OCI-LY7 (cell line): Measurements from ENCODE around the gene RAB3C. TPM values are rescaled to one million over a fixed set of nuclear protein-coding genes. Genes with fewer than 3 reads are reported as not detected.

Experiments
- BruUV-seq: library from RNA; stranded (reverse); fragments of 400-500 nt; replicated peaks from 2 replicates; lab custom pipeline; 2021; lab: Mats Ljungman, UMichigan
- CTCF ChIA-PET: fragments of 300-600 bp; sonication (Branson Sonifier 250); formaldehyde crosslinking; loops from one replicate; lab custom pipeline; 2022; ENCODE audit warnings: antibody characterized with exemption; ENCODE audit not compliant: unreplicated experiment; lab: Charles Lee
- POLR2A ChIA-PET: fragments of 300-600 bp; sonication (Branson Sonifier 250); formaldehyde crosslinking; loops from one replicate; lab custom pipeline; 2022; ENCODE audit warnings: antibody characterized with exemption; lab: Charles Lee
- DNase-seq: peaks from one replicate; pipeline ENCODE4 v3.0.0-alpha.2; 2015; ENCODE audit warnings: low spot score
- H2AFZ ChIP-seq: fragments of 200-600 bp; sonication (generic), shearing (Covaris generic); 2 replicates; pipeline ENCODE4 v1.6.1; 2014; ENCODE audit warnings: mild to moderate bottlenecking, antibody characterized with exemption, low read length, moderate library complexity
- H3K27ac ChIP-seq: fragments of 200-600 bp; sonication (generic); 2 replicates; pipeline ENCODE4 v1.5.1; 2014; ENCODE audit warnings: mixed run types, low read depth, mild to moderate bottlenecking, moderate library complexity, low read length, inconsistent platforms; ENCODE audit not compliant: poor library complexity, severe bottlenecking
- H3K36me3 ChIP-seq: fragments of 200-600 bp; sonication (generic); 2 replicates; pipeline ENCODE4 v1.6.1; 2014; ENCODE audit warnings: mild to moderate bottlenecking, antibody characterized with exemption, low read length, moderate library complexity, mixed read lengths; ENCODE audit not compliant: insufficient read depth
- H3K4me1 ChIP-seq: fragments of 200-600 bp; sonication (generic); 2 replicates; pipeline ENCODE4 v1.5.1; 2014; ENCODE audit warnings: mild to moderate bottlenecking, low read length; ENCODE audit not compliant: insufficient read depth, poor library complexity, severe bottlenecking
- H3K4me2 ChIP-seq: fragments of 200-600 bp; sonication (generic); 2 replicates; pipeline ENCODE4 v1.6.1; 2014; ENCODE audit warnings: mild to moderate bottlenecking, low read length
- H3K4me3 ChIP-seq: fragments of 200-600 bp; sonication (generic); 2 replicates; pipeline ENCODE4 v1.5.1; 2014; ENCODE audit warnings: mild to moderate bottlenecking, low read depth, low read length; ENCODE audit not compliant: poor library complexity, severe bottlenecking
- H3K79me2 ChIP-seq: fragments of 200-600 bp; sonication (generic); 2 replicates; pipeline ENCODE4 v1.6.1; 2016; ENCODE audit warnings: low read depth, mild to moderate bottlenecking, low read length, moderate library complexity, mixed read lengths; ENCODE audit not compliant: insufficient read depth
- H3K9me2 ChIP-seq: fragments of 200-600 bp; sonication (generic); 2 replicates; pipeline ENCODE4 v1.6.1; 2016; ENCODE audit warnings: mild to moderate bottlenecking, low read length, mixed read lengths; ENCODE audit not compliant: insufficient read depth
- H3K9me3 ChIP-seq: fragments of 200-600 bp; sonication (generic); 2 replicates; pipeline ENCODE4 v1.6.1; 2014; ENCODE audit warnings: mild to moderate bottlenecking, mixed run types, low read length, mixed read lengths
- H4K20me1 ChIP-seq: fragments of 200-600 bp; sonication (generic); 2 replicates; pipeline ENCODE4 v1.6.1; 2014; ENCODE audit warnings: mild to moderate bottlenecking, antibody characterized with exemption, low read length, moderate library complexity, mixed read lengths; ENCODE audit not compliant: insufficient read depth
- EZH2phosphoT487 ChIP-seq: fragments of 200-600 bp; sonication (generic); IDR thresholded peaks from 2 replicates; pipeline ENCODE4 v1.6.1; 2018; ENCODE audit warnings: low read depth, borderline replicate concordance, mild to moderate bottlenecking, mixed run types, antibody characterized with exemption, low read length, moderate library complexity, mixed read lengths
- intact Hi-C: fragments of 100-400 bp; cut with micrococcal nuclease; formaldehyde crosslinking; loops from one replicate; pipeline ENCODE4 v1.10.0; 2022; ENCODE audit not compliant: unreplicated experiment
- total RNA-seq, 2 experiments: library from RNA; depleted of rRNA in 1 of 2; stranded (reverse); fragments of >200 nt in 1 of 2; shearing (Covaris generic) in 1 of 2; gene quantifications; 2 replicates each; pipeline ENCODE4 v1.2.3, GENCODE V29; 2014 to 2022
- TF ChIP-seq, protein P1 (sequence below): fragments of 200-600 bp; sonication (generic); conservative IDR thresholded peaks from 2 replicates; pipeline ENCODE4 v1.5.1; 2014; ENCODE audit warnings: mild to moderate bottlenecking, antibody characterized with exemption, low read length, moderate library complexity, mixed read lengths

Gene RAB3C
- total RNA-seq, 2 experiments from 2014 or later: not detected

DNA sequence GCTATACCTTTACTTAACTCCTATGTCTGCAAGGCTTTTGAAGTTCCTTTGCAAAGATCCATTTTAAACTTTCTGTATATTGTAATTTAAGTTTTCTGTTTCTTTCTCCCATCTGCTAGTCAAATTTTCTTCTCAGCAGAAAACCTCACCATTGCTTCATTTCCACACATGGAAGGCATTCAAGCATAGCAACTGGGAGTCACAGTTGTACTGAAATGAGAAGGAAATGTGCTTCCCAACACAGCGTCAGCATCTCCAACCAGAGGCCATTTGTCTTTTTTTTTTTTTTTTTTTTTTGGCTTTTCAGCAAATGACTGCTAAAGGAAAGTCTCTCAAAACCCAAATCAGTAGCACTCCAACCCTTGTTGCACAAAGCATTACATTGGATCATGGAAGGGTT lies 92.5 kb downstream of the RAB3C start:
- Histone ChIP-seq H3K9me2 (no peaks in the 10 kb centered on the region), H3K4me3 (no peak overlapping the region), H4K20me1 (no peaks in the 10 kb centered on the region), H3K36me3 (no peaks in the 10 kb centered on the region), H3K4me1 (no peaks in the 10 kb centered on the region), H3K9me3 (no peaks in the 10 kb centered on the region), H3K27ac (no peak overlapping the region), H3K4me2 (no peak overlapping the region), H3K79me2 (no peaks in the 10 kb centered on the region), H2AFZ (no peak overlapping the region)
- ChIA-PET CTCF (no interaction called here), POLR2A (no interaction called here)
- TF ChIP-seq, protein P1, sequence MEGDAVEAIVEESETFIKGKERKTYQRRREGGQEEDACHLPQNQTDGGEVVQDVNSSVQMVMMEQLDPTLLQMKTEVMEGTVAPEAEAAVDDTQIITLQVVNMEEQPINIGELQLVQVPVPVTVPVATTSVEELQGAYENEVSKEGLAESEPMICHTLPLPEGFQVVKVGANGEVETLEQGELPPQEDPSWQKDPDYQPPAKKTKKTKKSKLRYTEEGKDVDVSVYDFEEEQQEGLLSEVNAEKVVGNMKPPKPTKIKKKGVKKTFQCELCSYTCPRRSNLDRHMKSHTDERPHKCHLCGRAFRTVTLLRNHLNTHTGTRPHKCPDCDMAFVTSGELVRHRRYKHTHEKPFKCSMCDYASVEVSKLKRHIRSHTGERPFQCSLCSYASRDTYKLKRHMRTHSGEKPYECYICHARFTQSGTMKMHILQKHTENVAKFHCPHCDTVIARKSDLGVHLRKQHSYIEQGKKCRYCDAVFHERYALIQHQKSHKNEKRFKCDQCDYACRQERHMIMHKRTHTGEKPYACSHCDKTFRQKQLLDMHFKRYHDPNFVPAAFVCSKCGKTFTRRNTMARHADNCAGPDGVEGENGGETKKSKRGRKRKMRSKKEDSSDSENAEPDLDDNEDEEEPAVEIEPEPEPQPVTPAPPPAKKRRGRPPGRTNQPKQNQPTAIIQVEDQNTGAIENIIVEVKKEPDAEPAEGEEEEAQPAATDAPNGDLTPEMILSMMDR: no peak
- no peak for TF ChIP-seq EZH2phosphoT487
- no TSS peak for BruUV-seq
- intact Hi-C loops: no loop called here
- DNase-seq: no peak

DNA sequence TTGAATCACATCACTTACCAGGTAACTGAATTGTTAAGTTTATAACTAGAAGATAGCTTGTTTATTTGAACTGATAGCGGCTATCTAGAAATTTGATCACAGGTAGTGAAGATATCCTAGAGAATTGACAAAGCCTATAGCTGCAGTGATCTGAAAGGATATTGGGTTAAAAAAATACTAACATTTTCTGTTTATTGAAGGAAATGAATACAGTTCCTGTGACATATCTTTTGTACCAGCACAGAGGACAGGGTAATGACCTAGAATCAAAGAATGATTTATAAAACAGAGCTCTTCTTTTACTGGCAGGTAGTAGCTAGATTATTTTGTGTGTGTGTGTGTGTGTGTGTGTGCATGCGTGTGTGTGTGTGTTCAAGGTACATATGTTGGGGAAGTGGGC lies 94.8 kb downstream of the RAB3C start:
- POLR2A ChIA-PET: interaction anchor here (1.2 kb wide), 1 partner anchor 75 kb away, joined by 3 read pairs; no protein-coding TSS in a partner anchor
- no peak overlapping the region for H3K4me3 ChIP-seq
- CTCF ChIA-PET: no interaction called here
- H4K20me1 ChIP-seq: no peaks in the 10 kb centered on the region
- intact Hi-C loops: no loop called here
- H3K9me3 ChIP-seq: no peaks in the 10 kb centered on the region
- no peaks in the 10 kb centered on the region for H3K9me2 ChIP-seq
- no peak overlapping the region for H3K4me2 ChIP-seq
- no peaks in the 10 kb centered on the region for H3K79me2 ChIP-seq
- no peaks in the 10 kb centered on the region for H3K36me3 ChIP-seq
- TF ChIP-seq, protein P1: no peak
- TF ChIP-seq EZH2phosphoT487: no peak
- no peaks in the 10 kb centered on the region for H3K4me1 ChIP-seq
- no peak overlapping the region for H2AFZ ChIP-seq
- no peak overlapping the region for H3K27ac ChIP-seq
- DNase-seq: no peak
- BruUV-seq: no TSS peak

DNA sequence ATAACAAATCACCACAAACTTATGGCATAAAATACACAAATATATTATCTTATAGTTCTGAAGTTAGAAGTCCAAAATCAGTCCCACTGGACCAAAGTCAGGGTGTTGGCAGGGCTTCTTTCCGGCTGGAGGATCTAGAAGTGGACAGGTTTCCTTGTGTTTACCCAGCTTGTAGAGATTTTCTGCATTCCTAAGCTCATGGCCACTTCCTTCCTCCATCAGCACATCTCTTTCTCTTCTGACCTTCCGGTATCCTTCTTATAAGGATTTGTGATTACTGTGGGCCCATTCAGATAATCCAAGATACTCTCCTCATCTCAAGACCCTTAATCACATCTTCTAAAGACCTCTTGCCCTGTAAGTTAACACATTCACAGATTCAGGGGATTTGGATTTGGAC lies 97.6 kb downstream of the RAB3C start:
- DNase-seq: no peak
- TF ChIP-seq, protein P1: no peak
- no peak for TF ChIP-seq EZH2phosphoT487
- CTCF ChIA-PET: no interaction called here
- no peak overlapping the region for H2AFZ ChIP-seq
- H3K27ac ChIP-seq: no peak overlapping the region
- no peaks in the 10 kb centered on the region for H3K79me2 ChIP-seq
- POLR2A ChIA-PET: interaction anchor here (0.5 kb wide), 1 partner anchor 563 kb away, joined by 3 read pairs; no protein-coding TSS in a partner anchor
- intact Hi-C loops: no loop called here
- H3K4me1 ChIP-seq: no peaks in the 10 kb centered on the region
- no peak overlapping the region for H3K4me2 ChIP-seq
- no peak overlapping the region for H3K4me3 ChIP-seq
- no peaks in the 10 kb centered on the region for H3K9me3 ChIP-seq
- BruUV-seq: no TSS peak
- H3K36me3 ChIP-seq: no peaks in the 10 kb centered on the region
- H4K20me1 ChIP-seq: no peaks in the 10 kb centered on the region
- H3K9me2 ChIP-seq: no peaks in the 10 kb centered on the region
